ENCODE measurements around the gene ADCYAP1R1. TPM values are rescaled to one million over a fixed set of nuclear protein-coding genes. Genes with fewer than 3 reads are reported as not detected.

The ADCYAP1R1 gene
- total RNA-seq: not detected in 2 replicates
- polyA plus RNA-seq (2012): not detected

DNA sequence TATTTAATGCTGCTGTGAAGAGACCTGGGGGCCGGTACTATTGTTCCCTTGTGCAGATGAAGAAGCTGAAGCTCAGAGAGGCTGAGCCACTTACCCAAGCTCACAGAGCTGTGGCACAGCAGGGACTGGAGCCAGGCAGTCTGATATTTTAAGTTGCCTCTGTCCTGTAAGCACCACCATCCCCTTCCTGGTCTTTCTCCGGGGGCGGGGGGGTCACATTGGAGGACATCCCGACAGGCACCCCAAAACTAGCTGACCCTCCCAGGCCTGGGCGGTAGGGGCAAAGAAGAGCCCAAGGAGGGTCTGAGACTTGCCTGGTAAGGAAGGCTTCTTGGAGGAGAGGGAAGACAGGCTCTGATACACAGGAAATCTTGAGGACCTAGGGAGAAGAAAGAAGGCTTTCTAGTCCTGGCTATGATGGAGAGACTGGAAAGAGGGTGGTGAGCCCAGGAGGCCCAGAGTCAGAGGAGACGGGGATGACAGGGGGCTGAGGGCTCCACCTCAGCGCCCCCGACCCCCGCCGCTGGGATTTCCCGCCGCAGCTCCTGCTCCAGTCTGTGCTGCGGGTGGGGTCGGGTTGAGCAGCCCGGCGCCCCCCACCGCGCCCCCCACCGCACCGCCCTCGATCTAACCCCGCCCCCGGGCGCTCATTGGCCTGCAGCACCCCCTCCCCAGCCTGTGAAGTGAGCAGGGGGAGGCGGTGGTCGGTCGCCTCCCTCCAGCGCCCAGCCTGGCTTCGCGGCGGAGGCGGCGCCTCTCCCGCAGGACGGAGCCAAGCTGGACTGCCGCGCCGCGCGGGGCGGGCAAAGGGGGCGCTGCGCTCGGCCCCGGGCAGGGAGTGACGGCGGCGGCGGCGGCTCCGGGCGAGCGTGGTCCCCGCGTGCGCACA, at the start of gene ADCYAP1R1:
TSS of gene ADCYAP1R1 (plus strand) at position 711 of the 889 bp plus-strand sequence. CDS start 10,957 bp downstream, outside the sequence.
- DNase-seq (ENCODE audit: low read depth): no peak

- DNase-seq (ENCODE audit: low read depth): no peak
Measured at GRCh38 chr7:31003097-31003496, 49.0 kb upstream of the ADCYAP1R1 start.

DNA sequence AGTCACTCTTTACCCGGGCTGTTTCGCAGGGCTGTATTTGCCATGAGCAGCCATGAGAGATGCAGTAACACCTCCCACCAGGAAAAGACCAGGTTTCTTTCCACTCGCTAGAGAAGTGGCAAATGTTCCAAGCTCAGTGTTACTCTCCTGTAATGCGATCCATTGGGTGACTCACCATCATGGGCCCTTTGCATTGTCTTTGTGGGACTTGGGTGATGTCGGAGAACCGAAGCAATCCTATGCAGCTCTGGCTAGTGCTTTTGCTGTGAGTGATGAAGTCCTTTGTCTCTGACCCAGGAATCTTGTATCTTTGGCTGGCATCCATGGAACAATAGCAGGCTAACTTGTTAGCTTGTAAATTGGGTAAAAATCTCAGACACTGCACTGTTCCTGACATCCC, 48.4 kb upstream of the ADCYAP1R1 start:
- DNase-seq (ENCODE audit: low read depth): no peak

DNA sequence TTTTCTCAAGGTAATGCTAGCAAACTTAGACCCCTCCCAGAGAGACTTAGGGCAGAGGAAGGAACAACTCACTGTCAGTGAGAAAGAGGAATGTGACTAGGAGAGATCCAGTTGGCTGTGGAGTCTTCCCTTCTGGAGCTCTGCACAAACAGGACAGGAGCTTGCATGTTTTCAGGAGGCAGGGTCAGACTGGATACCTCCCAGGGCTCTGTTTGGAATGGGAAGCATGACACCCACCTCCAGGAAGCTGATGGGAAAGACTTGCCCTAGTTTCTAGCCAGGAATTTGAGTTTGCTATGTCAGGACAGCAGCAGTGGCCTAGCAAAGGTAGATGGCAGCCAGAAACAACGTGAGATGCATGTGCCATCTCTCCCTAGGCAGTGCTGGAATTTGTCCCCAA, 47.7 kb upstream of the ADCYAP1R1 start:
- DNase-seq (ENCODE audit: low read depth): no peak

DNA sequence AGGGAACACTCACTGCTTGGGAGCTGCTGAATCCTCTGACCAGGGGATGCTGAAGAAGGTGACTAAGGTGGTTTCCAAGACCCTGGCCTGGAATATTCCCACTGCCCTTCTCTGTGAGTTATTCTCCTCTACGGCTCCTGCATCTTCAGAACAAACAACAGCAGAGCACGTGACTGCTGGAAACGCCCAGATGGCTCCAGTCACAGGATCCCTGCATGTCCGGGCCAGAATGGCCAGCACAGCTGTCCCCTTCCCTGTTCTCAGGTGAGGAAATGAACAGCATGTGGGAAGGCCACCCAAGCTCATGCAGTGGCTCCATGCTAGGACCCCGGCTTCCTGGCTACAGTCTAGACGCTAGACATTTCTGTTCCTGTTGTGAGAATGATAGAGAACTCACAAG, 45.3 kb upstream of the ADCYAP1R1 start:
- no peak for DNase-seq (ENCODE audit: low read depth)

- DNase-seq (ENCODE audit: low read depth): no peak
Measured at GRCh38 chr7:31007634-31008033, 44.5 kb upstream of the ADCYAP1R1 start.

DNA sequence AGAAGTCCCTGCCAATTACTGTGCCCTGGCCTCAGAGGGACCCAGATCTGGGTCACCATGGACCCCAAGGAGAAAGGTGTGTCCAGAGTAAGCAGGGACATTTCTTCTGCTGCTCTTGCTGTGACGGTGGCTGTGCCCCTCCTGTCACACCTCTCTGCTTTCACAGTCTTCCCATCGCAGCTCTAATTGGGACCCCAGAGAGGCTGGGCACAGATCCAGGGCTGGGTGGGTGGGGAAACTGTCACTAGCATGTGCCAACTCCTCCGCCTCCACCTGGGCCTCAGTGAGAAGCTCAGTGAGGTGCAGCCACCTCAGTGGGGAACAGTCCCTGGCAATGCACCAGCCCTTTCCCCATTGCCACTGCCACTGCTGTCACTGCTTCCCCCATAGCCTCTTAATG, 37.3 kb upstream of the ADCYAP1R1 start:
- DNase-seq (ENCODE audit: low read depth): no peak

DNA sequence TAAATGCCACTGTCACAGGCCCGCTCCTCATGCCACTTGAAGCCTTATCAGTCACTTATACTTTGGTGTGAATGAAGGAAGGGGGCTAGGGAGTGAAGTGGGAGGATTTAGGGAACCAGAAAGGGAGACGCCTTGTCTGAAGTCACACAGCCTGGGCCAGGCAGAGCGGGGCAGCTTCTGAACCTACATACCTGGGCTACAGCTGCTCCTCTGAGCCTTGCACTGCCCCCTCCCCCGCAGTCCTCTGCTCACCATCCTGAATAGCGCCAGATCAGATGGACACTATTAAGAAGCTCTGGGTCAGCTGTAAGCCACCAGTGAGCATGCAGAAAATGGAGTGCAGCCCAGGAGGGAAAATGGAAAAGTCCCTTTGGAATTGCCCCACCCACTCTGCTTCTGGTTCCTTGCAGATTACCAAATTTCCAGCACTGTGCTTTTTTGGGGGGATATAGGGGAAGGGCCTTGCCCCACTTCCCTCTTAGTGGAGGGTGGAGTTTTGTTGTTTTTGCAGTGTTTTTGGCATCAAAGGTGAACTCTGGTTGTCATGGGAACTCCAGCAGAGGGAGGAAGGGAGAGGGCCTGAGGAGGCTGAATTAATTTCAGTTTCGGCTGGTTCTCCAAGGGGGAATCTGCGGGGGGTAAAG, 35.0 kb upstream of the ADCYAP1R1 start:
- no peak for DNase-seq (ENCODE audit: low read depth)

DNA sequence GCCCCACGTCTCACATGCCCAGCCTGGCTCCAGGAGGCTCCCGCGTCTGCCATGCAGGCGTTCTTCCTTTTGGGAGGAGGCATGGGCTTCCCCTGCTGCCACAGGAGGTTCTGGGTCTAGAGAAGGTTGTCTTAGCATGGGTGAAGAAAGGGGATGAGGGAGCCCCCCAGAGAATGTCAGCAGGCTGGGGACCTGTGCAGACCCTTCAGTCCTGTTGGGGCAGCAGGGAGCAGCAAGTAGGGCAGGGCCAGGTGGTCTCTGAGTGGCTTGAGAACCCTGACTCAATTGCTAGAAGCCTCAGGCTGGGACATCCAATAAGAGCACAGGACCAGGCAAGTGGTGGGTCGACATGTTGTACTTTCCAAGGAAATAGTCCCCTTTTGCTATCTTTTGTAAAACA, 34.4 kb upstream of the ADCYAP1R1 start:
- no peak for DNase-seq (ENCODE audit: low read depth)

GRCh38 chr7:31019509-31019908, 32.6 kb upstream of the ADCYAP1R1 start:
- DNase-seq (ENCODE audit: low read depth): no peak

DNA sequence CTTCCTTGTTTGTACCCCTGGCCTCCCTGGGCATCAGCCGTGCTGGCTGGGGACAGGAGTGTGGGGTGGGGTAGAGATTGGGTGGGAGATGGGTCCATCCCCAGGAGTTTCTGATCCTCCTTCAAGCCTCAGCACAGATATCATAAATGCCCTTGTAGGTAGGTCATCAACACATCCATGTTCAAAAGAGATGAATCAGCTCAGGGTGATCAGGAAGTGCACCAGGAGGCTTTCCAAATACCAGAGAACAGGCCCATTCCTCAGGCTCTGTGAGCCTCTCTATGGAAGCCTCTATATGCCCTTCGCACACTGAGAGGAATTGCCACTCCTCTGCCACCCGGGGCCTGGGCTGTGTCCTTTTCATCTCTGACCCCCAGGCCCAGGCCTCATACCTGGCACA, 31.9 kb upstream of the ADCYAP1R1 start:
- no peak for DNase-seq (ENCODE audit: low read depth)

GRCh38 chr7:31020652-31021051, 31.5 kb upstream of the ADCYAP1R1 start:
- DNase-seq (ENCODE audit: low read depth): no peak

- no peak for DNase-seq (ENCODE audit: low read depth)
Measured at GRCh38 chr7:31022117-31022516, 30.0 kb upstream of the ADCYAP1R1 start.

DNA sequence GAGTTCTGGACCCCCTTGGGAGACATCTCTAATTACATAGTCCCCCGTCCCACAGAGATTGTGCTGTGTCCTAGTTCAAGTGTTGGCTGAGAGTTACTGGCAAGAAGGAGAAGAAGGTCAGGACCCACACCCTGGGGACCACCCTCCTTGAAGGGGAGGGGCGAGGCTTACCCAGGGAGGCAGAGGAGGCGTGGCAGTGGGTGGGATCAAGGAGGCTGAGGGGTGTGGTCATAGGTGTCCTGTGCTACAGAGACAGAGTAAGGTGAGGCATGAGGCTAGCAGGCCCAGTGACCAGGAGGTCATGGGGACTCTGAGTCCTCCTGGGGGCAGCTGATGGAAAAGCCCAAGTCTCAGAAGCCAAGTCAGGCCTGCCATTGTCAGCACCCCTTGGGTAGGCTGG, 29.4 kb upstream of the ADCYAP1R1 start:
- no peak for DNase-seq (ENCODE audit: low read depth)

GRCh38 chr7:31023877-31024276, 28.2 kb upstream of the ADCYAP1R1 start:
- no peak for DNase-seq (ENCODE audit: low read depth)

- peak; percentile 33 for DNase-seq (ENCODE audit: low read depth)
Measured at GRCh38 chr7:31027161-31027965, 24.7 kb upstream of the ADCYAP1R1 start.

GRCh38 chr7:31028006-31028405, 24.1 kb upstream of the ADCYAP1R1 start:
- DNase-seq (ENCODE audit: low read depth): no peak

DNA sequence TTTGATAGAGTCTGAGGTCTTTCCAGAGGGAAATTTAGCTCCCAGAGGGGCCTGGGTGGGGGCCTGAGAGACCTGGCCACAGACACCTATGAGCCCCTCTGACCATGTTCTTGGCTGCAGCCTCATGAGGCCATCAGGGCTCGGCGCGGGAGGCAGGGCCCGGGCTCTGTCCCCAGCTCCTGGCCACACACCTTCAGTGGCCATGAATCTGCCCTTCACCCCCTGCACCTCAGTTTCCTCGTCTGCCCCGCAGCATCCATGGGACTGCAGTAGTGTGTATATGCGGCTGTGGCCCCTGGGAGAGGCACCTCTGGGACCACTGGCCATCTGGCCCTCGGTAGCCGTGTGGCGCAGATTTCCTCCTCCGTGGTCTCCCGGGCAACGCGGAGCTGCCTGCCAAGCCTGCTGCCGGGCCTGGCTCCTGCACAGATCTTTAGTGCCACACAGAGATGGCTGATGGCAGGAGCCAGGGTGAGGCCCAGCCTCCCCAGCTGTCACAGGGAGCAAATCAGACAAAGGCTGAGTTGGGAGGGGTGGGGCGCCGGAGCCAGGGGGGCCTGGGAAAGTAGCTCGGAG, 23.6 kb upstream of the ADCYAP1R1 start:
- no peak for DNase-seq (ENCODE audit: low read depth)

GRCh38 chr7:31029251-31030042, 22.7 kb upstream of the ADCYAP1R1 start:
- no peak for DNase-seq (ENCODE audit: low read depth)

GRCh38 chr7:31033674-31034300, 18.3 kb upstream of the ADCYAP1R1 start:
- DNase-seq (ENCODE audit: low read depth): no peak
